Neural cell (in vitro differentiated cells): Measurements from ENCODE around the gene ADRA1B. TPM values are rescaled to one million over a fixed set of nuclear protein-coding genes. Genes with fewer than 3 reads are reported as not detected.

Source experiments
- H2AFZ ChIP-seq: fragments of 200-600, 300-800 bp; sonication (generic), shearing (Covaris generic); 2 replicates; pipeline ENCODE4 v1.6.0; 2014; ENCODE audit warnings: low read depth, mild to moderate bottlenecking, antibody characterized with exemption, low read length, moderate library complexity
- H3F3A ChIP-seq: fragments of 200-600 bp; shearing (Covaris generic); 2 replicates; pipeline ENCODE4 v1.6.1; 2016; ENCODE audit warnings: mild to moderate bottlenecking, moderate library complexity, mixed read lengths, antibody characterized with exemption, low read length; ENCODE audit not compliant: insufficient read depth, poor library complexity, severe bottlenecking
- H3K27ac ChIP-seq: fragments of 200-600, 300-800 bp; sonication (generic), shearing (Covaris generic); 2 replicates; pipeline ENCODE4 v1.5.1; 2014; ENCODE audit warnings: mild to moderate bottlenecking, low read length, moderate library complexity
- H3K27me3 ChIP-seq: fragments of 300-800, 200-600 bp; sonication (generic), shearing (Covaris generic); 2 replicates; pipeline ENCODE4 v1.6.0; 2014; ENCODE audit warnings: mild to moderate bottlenecking, low read depth, low read length, moderate library complexity; ENCODE audit not compliant: insufficient read depth
- H3K36me3 ChIP-seq: fragments of 300-800, 200-600 bp; sonication (generic), shearing (Covaris generic); 2 replicates; pipeline ENCODE4 v1.5.1; 2014; ENCODE audit warnings: mild to moderate bottlenecking, antibody characterized with exemption, low read length, moderate library complexity; ENCODE audit not compliant: insufficient read depth
- H3K4me2 ChIP-seq: fragments of 300-800, 200-600 bp; sonication (generic), shearing (Covaris generic); 2 replicates; pipeline ENCODE4 v1.6.0; 2014; ENCODE audit warnings: mild to moderate bottlenecking, low read length
- H3K4me3 ChIP-seq: fragments of 300-800, 200-600 bp; sonication (generic), shearing (Covaris generic); 2 replicates; pipeline ENCODE4 v1.5.1; 2014; ENCODE audit warnings: mild to moderate bottlenecking, low read length, moderate library complexity
- H3K79me2 ChIP-seq: fragments of 200-600 bp; shearing (Covaris generic); replicated peaks from 2 replicates; pipeline ENCODE4 v1.6.0; 2014; ENCODE audit warnings: mild to moderate bottlenecking, low read length, moderate library complexity; ENCODE audit not compliant: insufficient read depth
- H3K9ac ChIP-seq: fragments of 300-800, 200-600 bp; sonication (generic), shearing (Covaris generic); 2 replicates; pipeline ENCODE4 v1.6.1; 2016; ENCODE audit warnings: mild to moderate bottlenecking, low read length, mixed read lengths
- H3K9me2 ChIP-seq: fragments of 200-600 bp; shearing (Covaris generic); 2 replicates; pipeline ENCODE4 v1.6.1; 2016; ENCODE audit warnings: mild to moderate bottlenecking, low read length, mixed read lengths; ENCODE audit not compliant: insufficient read depth
- H3K9me3 ChIP-seq: fragments of 200-600, 300-800 bp; sonication (generic), shearing (Covaris generic); 2 replicates; pipeline ENCODE4 v1.6.1; 2016; ENCODE audit warnings: mild to moderate bottlenecking, mixed run types, low read length, moderate library complexity, mixed read lengths
- H4K20me1 ChIP-seq: fragments of 200-600 bp; shearing (Covaris generic); 2 replicates; pipeline ENCODE4 v1.6.1; 2016; ENCODE audit warnings: mild to moderate bottlenecking, mixed run types; ENCODE audit not compliant: insufficient read depth
- CTCF ChIP-seq: fragments of 450-650 bp; IDR thresholded peaks from 2 replicates; pipeline ENCODE4 v1.5.1; 2014; ENCODE audit warnings: antibody characterized with exemption, mild to moderate bottlenecking, moderate library complexity; ENCODE audit not compliant: poor library complexity, severe bottlenecking
- EP300 ChIP-seq: fragments of 450-650 bp; conservative IDR thresholded peaks from 2 replicates; pipeline ENCODE4 v1.6.1; 2014; ENCODE audit warnings: antibody characterized with exemption, mild to moderate bottlenecking, moderate library complexity; ENCODE audit not compliant: poor library complexity, severe bottlenecking
- EZH2 ChIP-seq: fragments of 200-600, 300-800 bp; shearing (Covaris generic), sonication (generic); IDR thresholded peaks from 2 replicates; pipeline ENCODE4 v1.6.1; 2014; ENCODE audit warnings: antibody characterized with exemption, low read length, borderline replicate concordance, mild to moderate bottlenecking; ENCODE audit not compliant: insufficient read depth, poor library complexity, severe bottlenecking
- MXI1 ChIP-seq: fragments of 450-650 bp; conservative IDR thresholded peaks from 2 replicates; pipeline ENCODE4 v1.6.1; 2014; ENCODE audit warnings: antibody characterized with exemption, mild to moderate bottlenecking; ENCODE audit not compliant: poor library complexity, severe bottlenecking
- POLR2AphosphoS5 ChIP-seq: IDR thresholded peaks from 2 replicates; pipeline ENCODE4 v1.6.1; 2012
- RAD21 ChIP-seq: fragments of 450-650 bp; conservative IDR thresholded peaks from 2 replicates; pipeline ENCODE4 v1.6.1; 2014; ENCODE audit warnings: antibody characterized with exemption, mild to moderate bottlenecking, moderate library complexity
- REST ChIP-seq: IDR thresholded peaks from 2 replicates; pipeline ENCODE4 v1.6.1; 2012; ENCODE audit warnings: borderline replicate concordance
- SMC3 ChIP-seq: fragments of 450-650 bp; conservative IDR thresholded peaks from 2 replicates; pipeline ENCODE4 v1.6.1; 2014; ENCODE audit warnings: antibody characterized with exemption, mild to moderate bottlenecking, moderate library complexity; ENCODE audit not compliant: poor library complexity
- polyA plus RNA-seq: library from polyadenylated mRNA; depleted of rRNA; stranded (reverse); fragments of >200 nt; gene quantifications from 2 replicates; pipeline ENCODE4 v1.2.3, GENCODE V29; 2014

The ADRA1B gene
- polyA plus RNA-seq, 1 donor from 2014 or later, result 1.1 TPM

DNA sequence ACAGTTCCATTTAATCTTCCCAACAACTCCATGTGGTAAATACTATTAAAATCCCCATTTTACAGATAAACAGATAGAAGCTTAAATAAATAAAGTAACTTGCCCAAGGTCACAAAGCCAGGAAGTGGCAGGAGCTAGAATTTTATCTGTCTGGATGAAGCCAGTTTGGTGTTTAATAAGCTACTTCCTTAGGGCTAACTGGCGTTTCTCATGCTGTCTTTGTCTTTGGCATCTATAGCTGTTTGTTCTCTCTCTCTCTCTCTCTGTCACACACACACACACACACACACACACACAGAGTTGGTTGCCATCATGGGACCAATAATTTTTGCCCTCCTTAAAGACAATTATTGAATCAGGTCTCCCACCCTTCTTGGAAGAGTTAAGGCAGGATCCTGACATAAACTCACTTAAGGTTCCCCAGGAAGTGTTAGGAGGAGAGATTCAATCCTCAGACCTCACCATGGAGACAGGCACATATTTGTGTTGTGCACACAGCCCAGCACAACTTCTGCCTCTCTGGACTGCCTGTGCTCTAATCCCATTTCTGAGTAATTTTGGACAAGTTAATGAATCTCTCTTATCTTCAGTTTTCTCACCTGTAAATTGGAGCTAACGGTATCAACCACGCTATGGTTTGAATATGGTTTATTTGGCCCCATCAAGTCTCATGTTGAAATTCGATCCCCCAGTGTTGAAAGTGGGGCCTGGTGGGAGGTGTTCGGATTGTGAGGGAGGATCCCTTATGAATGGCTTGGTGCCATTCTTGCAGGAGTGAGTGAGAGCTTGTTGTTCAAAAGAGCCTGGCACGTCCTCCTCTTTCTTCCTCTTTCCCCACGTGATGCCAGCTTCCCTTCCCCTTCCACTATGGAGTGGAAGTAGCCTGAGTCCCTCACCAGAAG lies 8.3 kb upstream of the ADRA1B start:
- H2AFZ ChIP-seq, result no peak overlapping the region

GRCh38 chr5:159908591-159908940 lies 7.7 kb upstream of the ADRA1B start:
- Histone ChIP-seq H3K27ac (no peak overlapping the region), H3K9me3 (no peaks in the 10 kb centered on the region), H3K4me2 (no peak overlapping the region), H3K4me3 (no peak overlapping the region), H4K20me1 (no peaks in the 10 kb centered on the region), H3K79me2 (no peaks in the 10 kb centered on the region), H3K27me3 (no peaks in the 10 kb centered on the region), H2AFZ (no peak overlapping the region), H3K9me2 (no peaks in the 10 kb centered on the region), H3K36me3 (no peaks in the 10 kb centered on the region), H3K9ac (no peak overlapping the region), H3F3A (no peaks in the 10 kb centered on the region)
- TF ChIP-seq EP300 (no peak), EZH2 (no peak), SMC3 (no peak), MXI1 (no peak), RAD21 (no peak)

More for the DNA sequence above, 8.3 kb upstream of the ADRA1B start:
- H3K79me2 ChIP-seq, result no peaks in the 10 kb centered on the region
- no peaks in the 10 kb centered on the region for H3K9me3 ChIP-seq
- H3K4me3 ChIP-seq, result no peak overlapping the region
- no peak overlapping the region for H3K4me2 ChIP-seq
- no peak overlapping the region for H3K27ac ChIP-seq
- no peaks in the 10 kb centered on the region for H3K36me3 ChIP-seq
- TF ChIP-seq POLR2AphosphoS5 (no peak), CTCF (no peak), EP300 (no peak)
- no peaks in the 10 kb centered on the region for H3K27me3 ChIP-seq
- H3F3A ChIP-seq, result no peaks in the 10 kb centered on the region
- H3K9me2 ChIP-seq, result no peaks in the 10 kb centered on the region
- H4K20me1 ChIP-seq, result no peaks in the 10 kb centered on the region
- no peak overlapping the region for H3K9ac ChIP-seq

GRCh38 chr5:159909126-159909525 lies 7.2 kb upstream of the ADRA1B start:
- Histone ChIP-seq H3K9me3 (no peaks in the 10 kb centered on the region), H3K9ac (no peak overlapping the region), H3K4me3 (no peak overlapping the region), H4K20me1 (no peaks in the 10 kb centered on the region), H3F3A (no peaks in the 10 kb centered on the region), H3K79me2 (no peaks in the 10 kb centered on the region), H3K36me3 (no peaks in the 10 kb centered on the region), H3K9me2 (no peaks in the 10 kb centered on the region), H3K27me3 (no peaks in the 10 kb centered on the region), H3K27ac (no peak overlapping the region), H2AFZ (no peak overlapping the region), H3K4me2 (no peak overlapping the region)
- TF ChIP-seq REST (no peak), SMC3 (no peak), EZH2 (no peak)
